Adipose tissue (tissue), 3 donors: ENCODE measurements around the gene TMEM181. TPM values are rescaled to one million over a fixed set of nuclear protein-coding genes. Genes with fewer than 3 reads are reported as not detected.
"Not testable (repeated sequence)": the region's sequence is repeated elsewhere in the genome, so short reads cannot be mapped to it uniquely, and the experiment has no call there.

Experiments
- H3K27ac ChIP-seq: one replicate; pipeline ENCODE4 v1.5.1; 2013; ENCODE audit warnings: low read depth, low read length
- WGBS, 3 donors: extraction: QIAGEN DNeasy Blood & Tissue Kit; methylation state at CpG; one replicate each; pipeline ENCODE4 v1.1.7; 2013; 5-methylcytosine and 5-hydroxymethylcytosine counted together
- polyA plus RNA-seq, 3 donors: library from polyadenylated mRNA; stranded (reverse); fragments of 200-250 nt; gene quantifications; one replicate each; pipeline ENCODE4 v1.2.3, GENCODE V29; 2013
- donor health status: healthy with polysubstance abuse.
- donor health status: Bipolar disorder and iron deficiency.
- donor health status: healthy.

The TMEM181 gene
- polyA plus RNA-seq, 3 donors = 11.0 to 18.0 (median 11.0) TPM

DNA sequence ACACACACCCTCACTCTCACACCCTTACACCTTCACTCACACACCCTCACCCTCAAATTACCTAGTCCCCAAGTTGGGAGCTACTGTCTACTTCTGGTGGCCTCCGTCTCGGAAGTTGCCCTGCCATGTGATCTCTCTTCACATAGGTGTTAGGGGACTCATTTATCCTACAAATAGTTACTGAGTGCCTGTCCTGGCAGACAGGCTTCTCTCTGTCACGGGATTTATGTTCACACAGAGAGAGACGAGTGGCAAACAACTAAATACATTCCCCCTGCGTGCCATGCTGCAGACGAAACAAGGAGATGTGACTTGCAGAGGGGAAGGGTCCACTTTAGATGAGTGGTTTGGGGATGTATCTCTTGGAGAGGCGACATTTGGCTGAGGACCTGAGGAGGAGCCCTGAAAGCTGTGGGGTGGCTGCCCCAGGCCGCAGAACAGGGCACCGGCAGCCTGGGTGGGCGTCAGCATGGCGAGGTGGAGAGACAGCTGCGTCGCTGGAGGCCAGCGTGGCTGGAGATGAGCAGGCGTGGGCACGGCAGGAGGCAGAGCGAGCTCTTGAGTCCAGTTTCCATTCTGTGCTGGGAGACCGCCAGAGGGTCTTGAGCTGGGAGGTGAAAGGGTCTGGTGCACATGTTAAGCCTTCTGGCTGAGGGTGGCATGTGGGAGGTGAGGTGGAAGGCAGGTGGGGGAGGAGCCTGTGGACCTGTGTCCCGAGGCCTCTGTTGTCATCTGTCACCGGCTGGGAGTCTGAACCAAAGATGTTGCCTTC is 67.5 kb downstream of the TMEM181 start:
- H3K27ac ChIP-seq = no peak overlapping the region
- 87 to 96% (median 96%) methylated on average over 20 of the region's 20 CpGs for WGBS, 3 donors

DNA sequence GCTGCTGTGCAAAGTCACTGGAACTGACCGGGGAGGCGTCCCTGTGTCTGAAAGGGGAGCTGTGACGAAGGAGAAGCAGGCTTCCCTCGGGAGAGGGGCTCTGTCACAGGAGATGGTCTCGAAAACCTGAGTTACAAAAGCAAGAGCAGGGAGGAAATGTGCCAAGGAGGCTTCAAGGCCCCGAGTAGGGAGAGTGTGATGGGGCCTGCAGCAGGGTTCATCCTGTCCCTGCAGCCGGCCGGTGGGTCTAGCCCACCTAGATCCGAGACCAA is 68.0 kb downstream of the TMEM181 start:
- H3K27ac ChIP-seq = no peak overlapping the region
- WGBS, 3 donors = 73 to 87% (median 83%) methylated on average over 9 of the region's 9 CpGs

DNA sequence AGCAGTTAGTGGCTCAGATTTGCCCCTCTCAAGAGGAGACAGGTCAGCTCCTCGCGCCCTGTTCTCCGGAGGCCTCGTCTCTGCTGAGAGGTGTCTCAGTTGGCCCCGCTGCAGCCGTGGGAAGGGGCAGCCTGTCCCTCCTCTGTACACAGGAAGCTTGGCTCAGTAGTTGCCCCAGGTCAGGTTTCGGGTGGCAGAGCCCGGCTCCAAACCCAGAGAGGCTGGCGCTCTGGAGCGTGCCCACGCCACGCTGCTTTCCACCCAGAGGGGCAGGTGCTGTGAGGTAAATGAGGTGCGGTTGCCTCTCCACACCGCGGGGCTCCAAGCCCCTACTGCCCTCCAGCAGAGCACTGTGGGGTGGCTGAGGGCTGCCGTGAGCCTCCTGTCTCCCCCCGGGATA is 68.7 kb downstream of the TMEM181 start:
- H3K27ac ChIP-seq = no peak overlapping the region
- 69 to 93% (median 91%) methylated on average over 17 of the region's 17 CpGs for WGBS, 3 donors

DNA sequence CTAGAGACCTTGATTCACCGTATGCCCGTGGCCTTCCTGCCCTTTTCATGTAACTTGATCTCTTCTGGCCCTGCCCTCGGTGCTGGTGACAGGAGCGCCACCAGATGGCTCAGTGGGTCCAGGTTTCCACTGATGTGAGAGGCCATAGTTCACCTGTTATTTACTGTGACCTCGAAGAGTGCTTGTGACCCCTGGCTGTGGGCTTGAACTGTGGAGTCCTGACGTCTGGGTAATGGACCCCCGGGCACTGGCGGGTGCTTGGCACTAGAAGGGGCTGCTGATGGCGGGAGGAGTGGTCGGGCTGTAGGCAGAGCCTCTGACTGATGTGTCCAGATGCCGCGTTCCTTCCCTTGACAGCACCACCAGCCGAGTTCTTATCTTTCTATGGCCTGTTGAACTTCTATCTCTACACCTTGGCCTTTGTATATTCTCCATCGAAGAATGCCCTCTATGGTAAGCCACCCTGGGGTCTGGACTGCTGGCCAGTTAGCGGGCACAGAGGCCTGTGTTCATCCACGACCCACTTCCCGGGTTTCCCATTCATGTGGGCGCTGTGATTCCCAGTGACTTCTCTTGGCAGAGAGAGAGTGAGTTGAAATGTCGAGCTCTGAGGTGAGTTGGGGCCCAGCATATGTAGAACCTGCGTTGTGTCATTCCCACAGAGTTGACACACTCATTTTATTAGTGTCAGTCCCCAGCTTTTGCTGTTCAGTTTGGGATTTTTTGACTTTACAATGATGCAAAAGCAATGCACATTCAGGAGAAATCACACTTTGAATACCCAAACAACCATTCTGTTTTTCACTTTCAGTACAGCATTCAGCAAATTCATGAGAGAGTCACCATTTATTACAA is 69.7 kb downstream of the TMEM181 start:
- WGBS, 3 donors = 62 to 91% (median 89%) methylated on average over 20 of the region's 20 CpGs
- no peak overlapping the region for H3K27ac ChIP-seq

DNA sequence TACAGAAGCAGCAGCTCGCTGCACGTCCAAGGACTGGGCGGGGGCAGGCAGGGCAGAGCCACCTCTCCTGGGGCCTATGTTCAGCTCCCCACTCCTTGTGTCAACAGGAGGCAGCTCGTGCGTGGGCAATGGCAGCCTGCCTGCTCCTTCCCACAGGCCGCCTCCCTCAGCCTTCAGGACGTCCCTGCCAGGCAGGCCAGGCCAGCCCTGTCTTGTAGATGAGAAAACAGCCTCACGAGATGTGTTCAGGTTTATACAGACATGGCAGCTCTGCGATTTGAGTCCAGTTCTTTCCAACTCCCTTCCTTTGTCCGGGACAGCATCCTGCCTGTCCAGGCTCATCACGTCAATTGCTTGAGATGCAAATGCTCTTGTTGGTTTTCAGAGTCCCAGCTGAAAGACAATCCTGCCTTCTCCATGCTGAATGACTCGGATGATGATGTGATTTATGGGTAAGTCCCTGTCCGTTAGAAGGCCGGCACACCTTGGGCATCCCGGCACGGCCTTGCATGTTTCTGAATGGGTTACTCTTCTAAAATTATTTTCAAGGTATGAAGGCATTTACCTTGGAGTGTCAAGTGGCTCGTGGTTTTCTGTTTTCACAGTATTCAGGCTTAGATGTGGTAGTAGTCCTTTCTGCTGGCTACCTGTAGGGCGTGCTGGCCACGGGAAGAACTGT is 71.2 kb downstream of the TMEM181 start:
- 54 to 71% (median 66%) methylated on average over 19 of the region's 19 CpGs for WGBS, 3 donors
- peak overlapping the region; percentile 0 for H3K27ac ChIP-seq

DNA sequence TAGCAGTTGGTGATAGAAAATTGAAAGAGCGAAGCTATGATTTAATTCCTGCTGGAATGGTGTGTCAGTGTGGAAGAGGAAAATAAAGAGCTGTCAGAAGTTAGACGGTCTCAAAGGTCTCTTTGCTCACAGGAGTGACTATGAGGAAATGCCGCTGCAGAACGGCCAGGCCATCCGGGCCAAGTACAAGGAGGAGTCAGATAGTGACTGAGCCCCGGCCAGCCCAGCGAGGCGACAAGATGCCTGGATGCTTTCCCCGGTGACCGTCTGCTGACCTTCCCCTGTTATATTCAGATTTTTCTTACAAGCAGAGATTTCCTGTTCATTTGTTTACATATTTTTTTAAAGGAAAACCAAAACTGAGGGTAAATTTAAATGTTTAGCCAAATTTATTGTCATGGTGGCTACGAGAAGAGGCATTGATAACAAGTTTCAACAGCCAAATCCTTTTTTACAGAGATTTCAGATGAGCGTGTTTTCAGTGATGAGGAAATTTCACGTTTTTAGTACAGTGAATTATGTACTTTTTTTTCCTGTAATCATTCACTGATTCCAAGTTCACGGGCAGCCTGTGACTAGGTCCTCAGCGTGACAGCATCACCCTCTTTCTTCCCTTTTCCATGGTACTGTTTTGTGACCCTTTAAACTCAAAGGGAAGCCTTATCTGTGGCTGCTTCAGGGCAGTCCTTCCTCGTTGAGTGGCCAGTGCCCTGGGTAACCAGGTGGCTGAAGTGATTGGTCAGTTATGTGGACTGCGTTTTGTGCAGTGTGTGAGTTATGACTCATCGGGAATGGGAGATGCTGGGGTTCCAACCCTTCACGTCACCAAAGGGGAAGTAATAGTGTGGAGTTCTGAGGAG is 72.0 kb downstream of the TMEM181 start:
- 30 to 57% (median 41%) methylated on average over 19 of the region's 19 CpGs for WGBS, 3 donors

DNA sequence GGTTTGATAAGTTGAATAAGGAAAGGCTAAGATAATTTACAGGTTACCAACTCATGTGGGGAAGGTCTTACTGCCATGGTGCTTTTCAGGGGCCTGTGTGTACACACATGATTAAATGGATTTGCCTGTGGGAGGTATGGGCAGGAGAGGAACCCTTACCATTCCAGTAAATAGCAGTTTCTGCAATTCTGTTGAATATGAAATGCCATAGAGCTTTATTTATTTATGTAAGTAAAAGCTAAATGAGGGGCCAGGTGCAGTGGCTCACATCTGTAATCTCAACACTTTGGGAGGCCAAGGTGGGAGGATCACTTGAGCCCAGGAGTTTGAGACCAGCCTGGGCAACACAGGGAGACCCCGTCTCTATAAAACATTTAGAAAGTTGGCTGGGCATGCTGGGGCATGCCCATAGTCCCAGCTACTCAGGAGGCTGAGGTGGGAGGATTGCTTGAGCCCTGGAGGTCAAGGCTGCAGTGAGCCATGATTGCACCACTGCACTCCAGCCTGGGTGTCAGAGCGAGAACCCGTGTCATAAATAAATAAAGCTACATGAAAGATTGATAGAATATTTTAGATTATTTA is 72.7 kb downstream of the TMEM181 start:
- WGBS, 3 donors = 79 to 100% (median 96%) methylated on average over 3 of the region's 3 CpGs
- H3K27ac ChIP-seq = not testable (repeated sequence)

More for the DNA sequence above, 72.0 kb downstream of the TMEM181 start:
- peak overlapping the region; percentile 0 for H3K27ac ChIP-seq

DNA sequence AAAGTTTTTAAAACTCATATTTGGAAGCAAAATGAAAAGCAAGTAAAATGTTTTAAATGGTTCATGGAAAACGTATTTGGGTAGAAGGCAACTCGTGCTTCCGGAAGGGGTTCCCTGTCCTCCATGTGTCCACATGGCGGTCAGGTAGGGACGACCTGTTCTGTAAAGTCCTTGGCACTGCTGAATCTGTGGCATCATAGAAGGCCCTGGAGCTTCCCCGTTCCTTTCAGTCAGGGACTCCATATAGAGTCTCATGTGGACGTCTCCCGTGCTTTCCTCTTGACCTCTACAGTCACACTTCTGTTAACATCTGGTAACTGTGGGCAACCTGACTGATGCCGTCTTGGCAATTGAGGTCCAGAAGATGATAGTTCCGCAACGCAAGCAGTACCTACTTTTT is 73.2 kb downstream of the TMEM181 start:
- WGBS, 3 donors = 88 to 95% (median 93%) methylated on average over 11 of the region's 11 CpGs
- H3K27ac ChIP-seq = no peak overlapping the region

DNA sequence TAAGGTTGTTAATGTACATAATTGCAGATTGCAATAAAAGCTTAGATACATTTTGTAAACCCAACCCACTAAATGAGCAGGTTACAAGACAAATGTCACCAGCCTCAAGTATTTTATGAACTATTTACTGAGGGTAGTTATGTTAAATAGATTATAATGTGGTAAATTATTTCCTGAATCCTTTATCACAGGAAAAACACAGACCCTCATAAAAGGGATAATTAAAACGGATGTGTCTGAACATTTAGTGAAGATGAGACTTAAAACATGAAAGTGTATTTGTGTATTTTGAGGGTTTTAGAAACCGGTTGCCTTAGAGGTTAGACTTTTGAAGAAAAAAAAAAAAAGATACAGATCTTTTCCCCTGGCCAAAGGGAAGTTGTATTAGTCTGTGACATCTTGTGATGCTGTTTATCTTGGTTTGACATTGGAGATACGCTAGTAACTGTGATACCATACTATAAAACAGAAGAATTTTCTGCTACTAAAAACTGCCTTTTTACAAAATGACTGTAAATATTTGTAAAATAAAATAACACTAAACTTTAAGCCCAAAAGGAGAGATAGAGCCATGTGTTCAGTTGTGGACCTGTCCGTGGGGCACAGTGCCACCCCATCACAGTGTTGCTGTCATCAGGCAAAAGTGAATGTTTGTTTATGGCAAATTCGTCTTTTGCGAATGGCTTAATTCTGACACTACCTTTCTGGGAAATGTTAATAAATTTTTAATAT is 75.0 kb downstream of the TMEM181 start:
- 73 to 77% (median 77%) methylated on average over 6 of the region's 6 CpGs for WGBS, 3 donors
- H3K27ac ChIP-seq = no peak overlapping the region

DNA sequence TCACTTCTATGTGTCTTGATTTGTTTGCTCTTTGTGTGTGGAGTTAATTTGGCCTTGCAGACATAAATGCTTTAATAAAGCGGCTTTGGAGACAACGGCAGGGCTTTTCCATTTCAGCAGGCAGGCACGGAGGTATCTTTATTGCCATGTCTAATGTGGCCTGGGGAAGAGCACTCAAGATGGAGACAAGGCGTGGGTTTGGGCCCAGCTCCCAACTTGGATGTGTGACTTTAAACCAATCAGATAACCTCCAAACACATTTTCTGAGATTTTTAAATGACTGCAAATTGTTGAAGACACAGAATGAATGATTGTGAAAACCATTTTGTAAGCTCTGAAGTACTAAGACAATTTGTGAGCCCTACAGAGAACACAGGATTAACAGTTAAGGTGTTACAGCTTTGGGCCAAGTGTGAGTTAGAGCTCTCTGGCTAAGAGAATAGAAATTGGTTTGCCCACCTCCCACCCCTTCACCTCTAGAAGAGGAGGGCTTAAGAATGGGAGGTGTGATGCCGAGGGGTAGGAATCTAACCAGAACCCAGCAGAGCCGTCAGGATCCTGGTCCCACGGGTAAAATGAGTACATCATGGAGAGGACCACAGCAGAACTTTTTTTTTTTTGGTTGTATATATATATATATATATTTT is 75.7 kb downstream of the TMEM181 start:
- WGBS, 3 donors = 89 to 96% (median 95%) methylated on average over 7 of the region's 7 CpGs
- no peak overlapping the region for H3K27ac ChIP-seq

DNA sequence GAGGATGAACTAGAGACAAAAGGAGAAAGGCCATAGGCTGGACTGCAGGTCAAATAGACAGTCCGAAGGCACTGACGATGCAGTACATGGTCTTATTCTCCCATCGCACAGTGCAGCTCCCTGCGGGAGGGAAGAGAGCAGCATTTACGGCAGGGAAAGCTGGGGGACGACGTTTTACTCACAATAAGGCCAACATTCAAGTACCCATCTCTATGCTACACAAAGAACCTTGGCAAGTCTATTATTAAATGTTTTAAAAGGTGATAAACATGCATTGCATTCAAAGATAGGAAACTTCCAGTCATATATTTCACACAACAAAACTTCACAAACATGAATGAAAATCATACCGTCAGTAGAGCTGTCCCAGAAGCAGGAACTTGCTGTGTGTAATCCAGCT is 76.9 kb downstream of the TMEM181 start:
- H3K27ac ChIP-seq = no peak overlapping the region
- 94 to 95% (median 94%) methylated on average over 8 of the region's 8 CpGs for WGBS, 3 donors

DNA sequence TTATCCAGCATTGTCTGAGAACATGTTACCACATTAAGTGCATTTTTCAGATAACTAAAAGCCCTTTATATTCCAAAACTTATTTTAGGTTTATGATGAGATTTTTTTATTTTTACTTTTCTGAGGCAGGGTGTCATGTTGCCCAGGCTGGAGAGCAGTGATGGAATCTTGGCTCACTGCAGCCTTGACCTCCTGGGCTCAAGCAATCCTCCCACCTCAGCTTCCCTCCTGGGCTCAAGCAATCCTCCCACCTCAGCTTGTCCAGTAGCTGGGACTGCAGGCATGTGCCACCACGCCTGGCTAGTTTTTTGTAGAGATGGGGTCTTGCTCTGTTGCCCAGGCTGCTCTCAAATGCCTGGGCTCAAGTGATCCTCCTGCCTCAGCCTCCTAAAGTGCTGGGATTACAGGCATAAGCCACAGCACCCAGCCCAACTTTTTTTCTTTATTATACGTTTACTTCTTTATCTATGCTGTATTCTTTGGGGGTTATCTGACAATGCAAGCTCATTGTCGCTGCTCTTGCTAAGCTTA is 78.5 kb downstream of the TMEM181 start:
- 61 to 87% (median 83%) methylated on average over 3 of the region's 3 CpGs for WGBS, 3 donors
- H3K27ac ChIP-seq = no peak overlapping the region

DNA sequence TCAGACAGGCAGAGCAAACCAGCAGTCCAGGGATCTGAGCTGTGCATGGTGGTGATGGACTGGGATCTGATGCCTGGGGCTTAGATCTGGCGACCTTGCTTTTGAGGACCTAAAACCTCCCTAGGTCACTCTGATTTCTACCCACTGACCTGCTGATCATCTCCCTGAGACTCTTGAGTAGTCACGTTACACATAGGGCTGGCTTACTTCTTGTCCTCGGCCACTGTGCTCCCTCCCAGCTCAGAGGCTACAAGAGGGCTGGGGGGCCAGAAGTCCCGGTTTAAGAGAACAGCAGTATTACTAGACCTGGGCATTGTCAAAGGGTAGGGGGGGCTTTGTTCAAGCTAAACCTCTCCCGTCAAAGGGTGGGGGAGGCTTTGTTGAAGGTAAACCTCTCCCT is 79.2 kb downstream of the TMEM181 start:
- 83 to 96% (median 92%) methylated on average over 5 of the region's 5 CpGs for WGBS, 3 donors
- H3K27ac ChIP-seq = no peak overlapping the region

DNA sequence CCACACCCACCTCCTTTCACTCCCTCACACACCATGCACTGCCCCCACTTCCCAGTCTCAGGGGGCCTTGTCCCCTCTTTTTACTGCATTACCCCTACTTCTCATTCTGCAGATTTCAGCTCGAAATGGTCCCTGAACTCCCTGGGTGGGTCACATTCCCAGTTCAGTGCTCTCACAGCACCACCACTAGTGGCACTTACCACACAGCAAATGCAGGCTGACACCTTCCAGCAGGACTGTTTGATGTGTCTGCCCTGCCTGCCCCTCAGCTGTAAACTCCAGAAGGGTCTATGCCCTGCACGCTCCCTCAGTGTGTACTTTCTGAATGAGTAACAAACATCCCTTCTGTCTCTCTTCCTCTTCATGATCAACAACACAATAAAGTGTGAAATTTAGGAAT is 80.6 kb downstream of the TMEM181 start:
- H3K27ac ChIP-seq = no peak overlapping the region

DNA sequence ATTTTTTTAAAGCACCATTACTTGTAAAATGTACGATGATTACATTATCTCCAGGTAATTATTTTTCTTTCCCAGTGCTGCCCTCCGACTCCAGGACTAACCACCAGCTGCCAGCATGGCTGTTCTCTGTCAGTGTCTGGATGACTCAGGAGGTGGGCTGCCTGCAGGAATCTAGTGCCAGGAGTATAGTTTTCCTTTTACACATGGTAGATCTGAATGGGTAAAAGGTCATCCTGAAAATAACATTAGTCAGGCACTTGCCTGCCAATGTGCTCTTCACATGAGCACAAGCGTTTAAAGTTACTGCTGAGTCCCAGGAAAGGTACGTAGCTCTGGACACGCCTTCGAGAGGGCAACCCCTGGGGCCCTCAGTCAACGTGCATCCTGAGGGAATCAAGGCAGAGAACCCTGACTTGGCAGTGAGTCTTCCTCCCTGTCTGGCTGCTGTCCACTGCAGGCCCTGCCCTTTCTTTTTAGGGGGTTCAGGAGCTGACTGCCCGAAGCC is 82.3 kb downstream of the TMEM181 start:
- 56 to 59% (median 57%) methylated on average over 8 of the region's 8 CpGs for WGBS, 3 donors

More for the DNA sequence above, 80.6 kb downstream of the TMEM181 start:
- WGBS, 3 donors = 93 to 98% (median 93%) methylated on average over 2 of the region's 2 CpGs

DNA sequence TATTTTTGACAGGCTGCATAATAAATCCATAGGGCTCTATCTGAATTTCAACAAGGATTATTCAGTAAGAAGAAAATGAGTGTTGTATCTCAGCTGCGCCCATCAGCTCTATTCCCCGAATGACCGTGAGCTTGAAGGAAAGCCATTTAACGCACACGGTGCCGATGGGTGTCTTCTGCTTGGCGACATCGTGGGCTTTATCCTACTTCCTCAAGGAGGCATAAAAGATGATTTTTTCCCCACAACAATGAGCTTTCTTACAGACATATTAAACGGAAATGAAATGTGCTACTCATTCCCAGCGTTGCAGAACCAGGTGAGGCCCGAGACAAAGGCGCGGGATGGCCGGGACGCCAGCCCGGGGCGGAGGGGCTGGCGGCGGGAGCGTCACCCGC is 83.9 kb downstream of the TMEM181 start:
- H3K27ac ChIP-seq = peak overlapping the region; percentile 91
- 1% methylated on average over 21 of the region's 21 CpGs for WGBS, 3 donors

More for the DNA sequence above, 82.3 kb downstream of the TMEM181 start:
- H3K27ac ChIP-seq = no peak overlapping the region
